Kasumi-1 (cell line): ENCODE results near the gene SLC7A6.

Experiments used
- DNase-seq, 2 experiments: peaks; one replicate each; lab custom pipeline; 2025; lab: John Stamatoyannopoulos, UW

SLC7A6 gene

DNA sequence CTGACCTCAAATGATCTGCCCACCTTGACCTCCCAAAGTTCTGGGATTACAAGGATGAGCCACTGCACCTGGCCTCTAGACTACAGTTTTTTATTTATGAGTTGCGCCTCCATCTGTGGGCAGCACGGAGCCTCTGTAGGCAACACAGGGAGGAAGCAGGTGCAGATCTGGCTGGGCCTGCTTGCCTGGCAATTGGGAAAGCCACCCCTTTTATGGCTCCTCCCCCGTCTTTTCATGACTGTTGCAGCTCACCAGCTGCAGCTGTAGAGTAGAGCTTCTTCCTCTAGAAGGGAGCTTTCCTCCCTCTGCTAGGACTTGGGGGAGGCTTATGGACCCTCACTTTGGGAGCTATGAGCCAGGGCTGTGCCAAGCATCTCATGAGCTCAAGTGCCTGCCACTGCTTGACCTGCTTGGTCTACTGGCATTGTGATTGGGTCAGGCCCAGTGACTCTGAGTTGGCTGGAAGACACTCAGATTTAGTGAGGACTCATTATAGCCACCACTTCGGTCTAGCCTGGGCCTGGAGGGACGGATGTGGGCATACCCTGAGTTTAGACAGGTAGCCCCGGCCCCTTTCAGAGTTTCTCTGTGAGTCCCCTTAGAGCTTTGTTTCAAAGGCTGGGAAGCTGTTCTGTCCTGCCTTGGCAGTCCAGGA, 6.9 kb upstream of the SLC7A6 start:
- DNase-seq: peak; percentile 94

DNA sequence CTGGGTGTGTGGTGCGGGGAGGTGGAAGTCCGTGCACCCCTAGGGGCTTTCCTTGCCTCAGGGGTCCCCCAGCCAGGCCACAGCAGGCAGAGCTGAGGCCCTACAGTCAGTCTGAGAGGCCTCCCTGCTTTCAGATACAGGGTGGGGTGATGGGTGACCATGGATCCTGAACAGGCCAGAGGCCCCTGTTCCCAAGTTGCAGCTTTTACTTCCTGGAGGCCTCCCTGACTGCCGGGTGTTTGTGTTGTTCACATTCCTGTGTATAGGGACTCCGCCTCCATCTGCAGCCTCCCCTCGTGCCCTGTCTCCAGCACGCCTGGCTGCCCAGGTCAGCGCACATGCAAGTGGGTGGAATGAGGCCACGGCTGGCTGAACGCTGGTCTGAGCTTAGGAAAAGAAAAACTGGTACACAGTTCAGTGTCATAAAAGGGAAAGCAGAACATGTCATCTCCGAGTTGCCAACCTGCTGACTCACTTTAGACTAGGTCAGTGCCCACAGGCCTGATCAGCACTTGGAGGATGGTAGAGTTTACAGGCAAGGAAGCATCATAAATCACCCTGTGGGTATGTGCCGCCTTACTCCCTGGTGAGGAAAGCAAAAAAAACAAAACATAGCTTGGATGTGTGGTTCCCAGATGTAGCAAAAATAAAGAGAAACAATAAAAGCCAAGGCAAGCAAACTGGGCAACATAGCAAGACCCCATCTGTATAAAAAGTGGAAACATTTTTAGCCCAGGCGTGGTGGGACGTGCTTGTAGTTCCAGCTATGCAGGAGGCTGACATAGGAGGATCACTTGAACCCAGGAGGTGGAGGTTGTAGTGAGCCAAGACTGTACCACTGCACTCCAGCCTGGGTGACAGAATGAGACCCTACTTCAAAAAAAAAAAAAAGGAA, 6.2 kb upstream of the SLC7A6 start:
- no peak for DNase-seq

DNA sequence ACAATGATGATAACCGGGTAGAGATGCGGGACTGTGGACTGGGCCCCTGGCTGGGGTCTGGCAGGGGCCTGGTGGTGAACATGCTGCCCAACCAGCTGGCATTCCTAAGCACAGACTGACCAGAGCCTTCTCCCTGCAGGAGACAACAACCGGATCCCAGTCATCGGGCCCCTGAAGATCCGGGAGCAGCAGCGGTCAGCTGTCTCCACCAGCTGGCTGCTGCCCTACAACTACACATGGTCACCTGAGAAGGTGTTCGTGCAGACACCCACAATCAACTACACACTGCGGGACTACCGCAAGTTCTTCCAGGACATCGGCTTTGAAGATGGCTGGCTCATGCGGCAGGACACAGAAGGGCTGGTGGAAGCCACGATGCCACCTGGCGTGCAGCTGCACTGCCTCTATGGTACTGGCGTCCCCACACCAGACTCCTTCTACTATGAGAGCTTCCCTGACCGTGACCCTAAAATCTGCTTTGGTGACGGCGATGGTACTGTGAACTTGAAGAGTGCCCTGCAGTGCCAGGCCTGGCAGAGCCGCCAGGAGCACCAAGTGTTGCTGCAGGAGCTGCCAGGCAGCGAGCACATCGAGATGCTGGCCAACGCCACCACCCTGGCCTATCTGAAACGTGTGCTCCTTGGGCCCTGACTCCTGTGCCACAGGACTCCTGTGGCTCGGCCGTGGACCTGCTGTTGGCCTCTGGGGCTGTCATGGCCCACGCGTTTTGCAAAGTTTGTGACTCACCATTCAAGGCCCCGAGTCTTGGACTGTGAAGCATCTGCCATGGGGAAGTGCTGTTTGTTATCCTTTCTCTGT, 5.1 kb upstream of the SLC7A6 start:
- DNase-seq: no peak

DNA sequence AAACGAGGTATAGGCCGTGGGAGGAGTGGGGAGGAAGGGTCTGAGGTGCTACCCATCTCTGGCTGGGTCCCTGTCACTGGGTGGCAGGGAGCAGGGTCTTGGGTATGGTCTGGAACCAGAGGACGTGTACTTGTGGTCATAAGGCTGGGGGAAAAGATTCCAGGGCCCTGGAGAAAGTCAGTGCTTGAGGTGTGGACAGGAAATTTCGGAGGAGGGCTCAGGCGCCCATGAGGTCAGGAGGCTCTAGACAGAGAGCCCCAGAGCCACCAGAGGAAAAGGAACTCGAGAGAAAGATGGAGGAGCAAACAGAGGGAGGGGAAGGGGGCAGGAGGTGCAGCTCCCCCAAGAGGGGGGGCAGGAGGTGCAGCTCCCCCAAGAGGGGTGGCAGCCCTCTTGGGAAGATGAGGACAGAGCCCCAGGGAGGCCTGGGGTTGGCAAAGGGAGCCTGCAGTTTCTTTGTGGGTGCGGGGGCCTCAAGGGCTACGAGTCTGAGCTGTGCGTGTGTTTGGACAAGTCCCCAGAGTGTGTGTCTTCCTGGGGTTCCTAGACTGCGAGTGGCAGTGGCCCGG, 683 bp upstream of the SLC7A6 start:
- DNase-seq: no peak

DNA sequence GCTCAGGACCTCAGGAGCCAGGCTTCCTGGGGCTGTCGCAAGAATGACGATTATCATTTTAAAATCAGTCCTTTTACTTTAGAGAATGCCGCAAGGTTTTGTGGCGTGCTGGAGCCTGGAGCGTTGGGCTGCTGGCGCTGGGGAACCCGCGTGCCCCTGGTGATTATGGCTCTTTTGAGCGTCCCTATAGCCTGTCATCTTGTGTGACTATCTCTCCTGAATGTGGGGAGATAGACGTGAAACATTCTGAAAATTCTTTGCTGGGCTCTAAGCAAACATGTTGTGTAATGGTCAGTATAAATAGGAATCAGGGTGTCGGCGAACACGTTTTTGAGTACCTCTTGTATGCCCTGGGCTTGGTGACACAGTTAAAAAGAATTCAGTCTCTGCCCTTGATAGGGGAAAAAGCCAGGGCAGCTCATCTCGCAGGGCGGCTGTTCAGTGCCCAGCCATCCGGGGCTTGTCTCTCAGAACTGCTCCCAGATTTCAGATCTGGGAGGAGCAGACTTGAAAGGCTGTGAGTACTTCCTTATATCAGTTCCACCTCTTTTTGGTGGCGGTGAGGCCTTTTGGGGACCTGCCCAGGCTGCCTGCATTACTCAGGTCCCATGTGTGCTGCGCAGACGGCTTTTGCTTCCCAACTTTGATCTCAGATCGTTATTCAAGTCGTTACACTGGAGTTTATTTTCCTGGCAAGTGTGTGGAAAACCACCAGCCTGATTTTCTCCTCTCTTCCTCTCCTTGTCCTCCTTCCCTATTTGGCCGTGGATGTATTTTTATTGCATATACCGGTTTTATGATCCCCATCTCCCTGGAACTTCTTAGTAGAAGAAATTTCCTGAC, 973 bp downstream of the SLC7A6 start:
- DNase-seq: peak; percentile 82 to 86

- DNase-seq: no peak
Observed at GRCh38 chr16:68267612-68268405, 3.5 kb downstream of the SLC7A6 start.

DNA sequence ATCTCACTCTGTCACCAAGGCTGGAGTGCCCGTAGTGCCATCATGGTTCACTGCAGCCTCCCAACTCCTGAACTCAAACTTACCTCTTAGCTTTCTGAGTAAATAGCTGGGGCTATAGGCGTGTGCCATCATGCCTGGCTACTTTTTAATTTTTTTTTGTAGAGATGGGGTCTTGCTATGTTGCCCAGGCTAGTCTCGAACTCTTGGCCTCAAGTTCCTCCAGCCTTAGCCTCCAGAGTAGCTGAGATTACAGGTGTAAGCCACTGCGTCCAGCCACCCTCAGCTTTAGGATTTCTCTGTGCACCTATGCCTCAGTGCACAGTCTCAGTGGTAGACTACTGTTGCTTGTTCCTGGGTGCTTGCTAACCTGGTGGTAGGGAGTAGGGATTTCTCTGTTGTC, 5.5 kb downstream of the SLC7A6 start:
- no peak for DNase-seq

DNA sequence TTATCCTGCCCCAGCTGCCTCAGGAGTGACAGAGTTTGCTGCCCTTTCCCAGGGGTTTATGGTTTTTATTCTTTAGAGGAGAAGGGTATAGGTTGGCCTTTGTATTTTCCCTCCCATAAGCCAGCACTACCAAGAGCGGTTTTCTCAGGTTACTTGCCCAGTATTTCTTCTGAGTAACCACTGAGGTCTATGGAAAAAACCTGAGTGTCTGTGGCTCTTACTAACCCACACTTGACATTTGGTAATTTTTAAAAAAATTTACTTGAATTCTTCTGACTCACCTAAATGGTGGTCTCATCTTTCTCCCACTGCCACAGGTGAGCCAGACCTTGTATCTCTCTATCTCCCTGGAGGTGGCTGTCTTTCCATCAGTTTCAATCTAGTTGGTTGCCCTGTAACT, 6.0 kb downstream of the SLC7A6 start:
- DNase-seq: no peak

- no peak for DNase-seq
Observed at GRCh38 chr16:68272507-68273209, 8.3 kb downstream of the SLC7A6 start.

GRCh38 chr16:68273459-68273858, 9.1 kb downstream of the SLC7A6 start:
- DNase-seq: no peak

DNA sequence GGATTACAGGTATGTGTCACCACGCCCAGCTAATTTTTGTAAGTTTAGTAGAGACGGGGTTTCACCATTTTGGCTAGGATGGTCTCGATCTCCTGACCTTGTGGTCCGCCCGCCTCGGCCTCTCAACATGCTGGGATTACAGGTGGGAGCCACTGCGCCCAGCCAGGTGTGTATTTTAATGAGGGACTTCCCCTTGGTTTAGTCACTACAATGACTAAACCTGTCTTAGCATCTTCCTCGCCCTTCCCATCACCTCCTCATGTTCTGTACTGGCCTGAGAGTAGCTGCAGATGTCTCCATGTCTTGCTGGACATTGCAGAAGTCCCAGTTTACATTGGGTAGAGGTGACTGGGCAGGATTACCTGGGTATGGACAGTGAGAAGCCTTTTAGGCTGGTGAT, 9.6 kb downstream of the SLC7A6 start:
- DNase-seq: no peak

DNA sequence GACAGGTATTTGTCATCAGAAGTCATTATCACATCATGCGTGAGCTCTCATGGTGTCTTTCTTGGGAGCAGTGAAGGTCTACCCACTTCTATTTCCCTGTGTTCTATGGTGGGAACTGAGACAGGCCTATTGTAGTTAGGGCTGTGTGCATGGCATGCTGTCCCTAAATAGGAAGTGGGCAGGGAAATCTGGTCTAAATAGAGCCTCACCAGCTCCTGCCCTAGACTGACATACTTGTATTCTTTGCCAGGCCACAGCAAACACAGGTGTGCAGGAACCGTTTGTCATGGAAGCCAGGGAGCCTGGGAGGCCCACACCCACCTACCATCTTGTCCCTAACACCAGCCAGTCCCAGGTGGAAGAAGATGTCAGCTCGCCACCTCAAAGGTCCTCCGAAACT, 10.1 kb downstream of the SLC7A6 start:
- DNase-seq: no peak

- DNase-seq: peak; percentile 16 to 29
Observed at GRCh38 chr16:68275611-68276191, 11.4 kb downstream of the SLC7A6 start.

- DNase-seq: no peak
Observed at GRCh38 chr16:68276223-68276622, 11.9 kb downstream of the SLC7A6 start.

DNA sequence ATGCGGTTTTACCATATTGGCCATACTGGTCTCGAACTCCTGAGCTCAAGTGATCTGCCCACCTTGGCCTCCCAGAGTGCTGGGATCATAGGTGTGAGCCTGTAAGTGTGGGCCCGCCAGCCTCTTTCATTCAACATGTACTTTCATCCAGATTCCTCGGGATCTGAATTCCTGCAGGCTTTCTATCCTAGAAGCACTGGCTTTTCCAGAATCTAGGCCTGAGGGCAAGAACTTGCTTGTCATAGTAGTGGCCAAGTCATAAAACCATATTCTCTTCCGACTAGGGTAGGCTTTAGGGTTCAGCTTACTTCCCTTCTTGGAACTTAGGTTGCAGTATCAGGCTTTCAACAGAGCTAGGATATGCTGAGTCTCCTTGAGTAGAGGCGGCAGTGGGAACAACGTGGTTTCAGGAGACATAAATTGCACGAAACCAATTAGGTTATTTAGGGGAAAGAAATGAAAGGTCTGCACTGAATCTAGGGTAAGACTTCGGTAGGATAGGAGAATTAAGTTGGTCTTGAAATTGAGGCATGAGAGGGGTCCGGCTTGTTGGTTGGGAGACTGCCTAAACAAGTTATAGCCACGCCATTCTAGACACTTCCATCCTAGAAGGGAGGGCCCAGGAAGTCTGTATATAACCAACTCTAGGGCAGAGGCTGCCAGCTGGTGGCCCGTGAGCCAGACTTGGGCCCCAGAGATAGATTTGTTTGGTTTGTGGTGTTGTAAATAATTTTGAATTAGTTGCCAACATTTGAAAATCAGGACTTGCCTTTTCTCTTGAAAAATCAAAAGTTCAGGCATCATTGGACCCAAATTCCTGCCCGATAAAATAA, 15.6 kb downstream of the SLC7A6 start:
- DNase-seq: no peak

- DNase-seq: no peak
Observed at GRCh38 chr16:68281368-68282063, 17.2 kb downstream of the SLC7A6 start.

DNA sequence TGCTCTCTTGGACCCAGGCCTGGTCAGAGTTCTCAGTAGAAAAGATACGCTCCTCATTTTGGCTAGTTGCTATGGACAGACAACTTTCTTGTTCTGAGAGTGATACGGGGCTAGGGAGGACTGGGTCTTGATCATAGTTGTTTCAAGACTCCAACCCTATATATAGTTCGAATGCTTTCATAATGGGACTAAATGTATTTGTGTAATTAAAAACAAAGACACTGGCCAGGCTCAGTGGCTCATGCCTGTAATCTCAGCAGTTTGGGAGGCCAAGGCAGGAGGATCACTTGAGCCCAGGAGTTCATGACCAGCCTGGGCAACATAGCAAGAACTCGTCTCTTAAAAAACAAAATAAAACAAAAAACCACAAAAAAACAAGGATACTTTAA, 17.7 kb downstream of the SLC7A6 start:
- no peak for DNase-seq

- DNase-seq: peak in 1 of 2 experiments; percentile 31
Observed at GRCh38 chr16:68283346-68283745, 19.0 kb downstream of the SLC7A6 start.
